ENCODE data around the gene TRIM5.
"Not testable (repeated sequence)": the region's sequence is repeated elsewhere in the genome, so short reads cannot be mapped to it uniquely, and the experiment has no call there.

TRIM5 gene

GRCh38 chr11:5688482-5688881 is 3.6 kb upstream of the TRIM5 start:
- no peak for DNase-seq (ENCODE audit: low spot score)

- no peak for DNase-seq (ENCODE audit: low spot score)
Measured at GRCh38 chr11:5686426-5686825, 1.6 kb upstream of the TRIM5 start.

GRCh38 chr11:5684036-5684645 is 733 bp downstream of the TRIM5 start:
- DNase-seq (ENCODE audit: low spot score) = no peak

GRCh38 chr11:5683620-5684019 is 1.3 kb downstream of the TRIM5 start:
- not testable (repeated sequence) for DNase-seq (ENCODE audit: low spot score)

- DNase-seq (ENCODE audit: low spot score) = not testable (repeated sequence)
Measured at GRCh38 chr11:5682890-5683441, 1.9 kb downstream of the TRIM5 start.

- DNase-seq (ENCODE audit: low spot score) = no peak
Measured at GRCh38 chr11:5679811-5680210, 5.1 kb downstream of the TRIM5 start.

GRCh38 chr11:5674391-5674790 is 10.5 kb downstream of the TRIM5 start:
- no peak for DNase-seq (ENCODE audit: low spot score)

- DNase-seq (ENCODE audit: low spot score) = no peak
Measured at GRCh38 chr11:5671831-5672230, 13.0 kb downstream of the TRIM5 start.

GRCh38 chr11:5666402-5666793 is 18.5 kb downstream of the TRIM5 start:
- DNase-seq (ENCODE audit: low spot score) = no peak

- DNase-seq (ENCODE audit: low spot score) = no peak
Measured at GRCh38 chr11:5665746-5666401, 19.0 kb downstream of the TRIM5 start.

GRCh38 chr11:5665051-5665570 is 19.8 kb downstream of the TRIM5 start:
- no peak for DNase-seq (ENCODE audit: low spot score)

- DNase-seq (ENCODE audit: low spot score) = no peak
Measured at GRCh38 chr11:5663511-5663910, 21.4 kb downstream of the TRIM5 start.

GRCh38 chr11:5658318-5658717 is 26.6 kb downstream of the TRIM5 start:
- DNase-seq (ENCODE audit: low spot score) = no peak

GRCh38 chr11:5656956-5657355 is 27.9 kb downstream of the TRIM5 start:
- DNase-seq (ENCODE audit: low spot score) = not testable (repeated sequence)

- DNase-seq (ENCODE audit: low spot score) = no peak
Measured at GRCh38 chr11:5655474-5655873, 29.4 kb downstream of the TRIM5 start.

GRCh38 chr11:5646139-5646538 is 38.7 kb downstream of the TRIM5 start:
- no peak for DNase-seq (ENCODE audit: low spot score)

- DNase-seq (ENCODE audit: low spot score) = no peak
Measured at GRCh38 chr11:5643585-5643984, 41.3 kb downstream of the TRIM5 start.

- no peak for DNase-seq (ENCODE audit: low spot score)
Measured at GRCh38 chr11:5639953-5640352, 44.9 kb downstream of the TRIM5 start.

- no peak for DNase-seq (ENCODE audit: low spot score)
Measured at GRCh38 chr11:5631969-5632635, 52.8 kb downstream of the TRIM5 start.

GRCh38 chr11:5631417-5631816 is 53.5 kb downstream of the TRIM5 start:
- no peak for DNase-seq (ENCODE audit: low spot score)

- DNase-seq (ENCODE audit: low spot score) = peak; percentile 18
Measured at GRCh38 chr11:5626196-5626595, 58.7 kb downstream of the TRIM5 start.

- no peak for DNase-seq (ENCODE audit: low spot score)
Measured at GRCh38 chr11:5625281-5625680, 59.6 kb downstream of the TRIM5 start.

All from AG08395 (cell line).